ENCODE data around the gene CHST8. TPM values are rescaled to one million over a fixed set of nuclear protein-coding genes. Genes with fewer than 3 reads are reported as not detected.
A peak's percentile ranks its signal among the peaks of the same experiment; 100 is the strongest.

The CHST8 gene
- total and polyA plus RNA-seq, 4 donors, result 0.36 to 1.4 (median 0.96) TPM; not detected in 1

DNA sequence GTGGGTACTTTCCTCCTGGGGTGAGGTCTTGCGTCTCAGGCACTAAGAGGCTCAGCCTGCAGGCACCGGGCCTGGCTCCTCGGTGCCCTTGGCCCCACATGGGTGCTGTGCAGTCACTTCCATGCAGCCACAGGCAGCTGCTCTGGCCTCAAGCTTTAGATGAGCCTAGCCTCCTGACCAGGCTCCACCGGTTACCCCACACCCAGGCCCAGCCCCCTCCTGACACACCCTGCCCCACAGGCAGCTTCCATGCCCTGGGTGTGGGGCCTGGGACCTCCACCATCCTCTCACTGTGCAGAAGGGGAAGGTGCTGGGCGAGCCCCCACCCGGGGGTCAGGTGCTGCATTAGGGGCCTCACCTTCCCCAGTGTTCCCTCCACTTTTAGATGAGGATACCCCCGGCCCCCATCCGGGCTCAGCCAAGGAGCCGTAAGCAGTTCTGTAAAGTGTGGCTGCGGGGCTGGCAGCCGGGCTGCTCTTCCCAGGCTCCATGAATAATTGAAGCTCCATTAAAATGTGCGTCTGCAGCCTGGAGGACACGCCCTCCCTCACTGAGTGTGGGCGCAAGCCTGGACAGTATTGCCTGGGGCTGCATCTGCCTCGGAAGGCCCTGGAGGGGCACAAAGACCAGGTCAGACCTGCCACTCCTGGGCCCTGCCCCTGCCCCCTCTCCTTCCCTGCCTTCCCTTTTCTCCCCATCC lies 102.4 kb downstream of the CHST8 start:
- no peaks in the 10 kb centered on the region for H3K27me3 ChIP-seq (ENCODE audit: control insufficient read depth in 1 of 2, insufficient read depth in 2 of 2, low read length in 1 of 2)
- DNase-seq (peak in 1 of 2 donors; percentile 51), ATAC-seq (ENCODE audit: low FRiP score) (no peak)
- H3K36me3 ChIP-seq (ENCODE audit: control insufficient read depth in 1 of 2, insufficient read depth in 2 of 2, low read length in 1 of 2), result no peaks in the 10 kb centered on the region
- 71 to 80% methylated on average over 15 of the region's 15 CpGs for WGBS, 2 donors
- no peaks in the 10 kb centered on the region for H3K4me1 ChIP-seq (ENCODE audit: control insufficient read depth in 1 of 2, insufficient read depth in 2 of 2, low read length in 2 of 2)
- H3K9me3 ChIP-seq (ENCODE audit: control insufficient read depth, low read length), result peaks cover 5% of the 10 kb centered on the region
- H3K27ac ChIP-seq (ENCODE audit: low read depth in 1 of 2, low read length in 2 of 2), result no peak overlapping the region
- intact Hi-C loops (cut with DNase I), result no loop called here
- H3K4me3 ChIP-seq (ENCODE audit: low read length in 2 of 2), result no peak overlapping the region

DNA sequence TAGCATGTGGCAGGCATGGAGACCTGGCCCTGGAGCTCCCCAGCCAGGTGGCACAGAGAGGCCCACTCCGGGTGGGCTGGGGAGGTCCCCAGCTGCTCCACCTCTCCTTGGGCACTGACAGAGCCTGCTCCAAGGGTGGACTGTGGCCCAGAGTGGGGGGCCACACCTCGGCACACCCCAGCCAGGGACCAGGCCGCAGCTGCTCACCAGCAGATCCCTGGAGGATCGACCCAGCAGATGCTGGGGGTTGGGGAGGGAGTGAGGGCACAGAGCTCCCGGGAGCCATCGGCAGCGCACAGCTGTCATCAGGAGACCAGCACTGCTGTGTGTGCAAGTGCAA lies 102.9 kb downstream of the CHST8 start:
- H3K27me3 ChIP-seq (ENCODE audit: control insufficient read depth in 1 of 2, insufficient read depth in 2 of 2, low read length in 1 of 2), result no peaks in the 10 kb centered on the region
- H3K9me3 ChIP-seq (ENCODE audit: control insufficient read depth, low read length), result peaks cover 8% of the 10 kb centered on the region
- DNase-seq (no peak), ATAC-seq (ENCODE audit: low FRiP score) (no peak)
- WGBS, 2 donors, result 51 to 60% methylated on average over 7 of the region's 7 CpGs
- no peak overlapping the region for H3K4me3 ChIP-seq (ENCODE audit: low read length in 2 of 2)
- H3K36me3 ChIP-seq (ENCODE audit: control insufficient read depth in 1 of 2, insufficient read depth in 2 of 2, low read length in 1 of 2), result no peaks in the 10 kb centered on the region
- no peak overlapping the region for H3K27ac ChIP-seq (ENCODE audit: low read depth in 1 of 2, low read length in 2 of 2)
- no peaks in the 10 kb centered on the region for H3K4me1 ChIP-seq (ENCODE audit: control insufficient read depth in 1 of 2, insufficient read depth in 2 of 2, low read length in 2 of 2)
- intact Hi-C loops (cut with DNase I), result no loop called here

DNA sequence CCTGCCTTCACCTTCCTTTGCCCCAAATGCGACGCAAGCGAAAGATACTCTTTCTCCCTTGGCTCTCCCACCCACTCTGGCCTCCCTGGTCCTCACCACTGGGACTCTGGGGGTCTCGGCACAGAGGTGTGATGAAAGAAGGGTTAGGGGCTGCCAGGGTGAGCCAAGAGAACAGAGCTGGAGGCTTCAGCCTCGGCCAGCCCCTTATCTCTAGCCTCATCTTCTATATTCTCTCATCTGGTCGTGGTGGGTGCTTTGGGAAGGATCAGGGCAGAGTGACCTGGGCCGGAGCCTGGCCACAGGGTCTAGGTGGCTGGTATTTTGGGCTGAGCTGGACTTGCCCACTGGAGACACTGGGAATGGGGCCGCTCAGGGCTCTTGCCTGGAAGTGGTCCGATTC lies 103.8 kb downstream of the CHST8 start:
- intact Hi-C loops (cut with DNase I), result no loop called here
- WGBS, 2 donors, result 72 to 75% methylated on average over 9 of the region's 9 CpGs

DNA sequence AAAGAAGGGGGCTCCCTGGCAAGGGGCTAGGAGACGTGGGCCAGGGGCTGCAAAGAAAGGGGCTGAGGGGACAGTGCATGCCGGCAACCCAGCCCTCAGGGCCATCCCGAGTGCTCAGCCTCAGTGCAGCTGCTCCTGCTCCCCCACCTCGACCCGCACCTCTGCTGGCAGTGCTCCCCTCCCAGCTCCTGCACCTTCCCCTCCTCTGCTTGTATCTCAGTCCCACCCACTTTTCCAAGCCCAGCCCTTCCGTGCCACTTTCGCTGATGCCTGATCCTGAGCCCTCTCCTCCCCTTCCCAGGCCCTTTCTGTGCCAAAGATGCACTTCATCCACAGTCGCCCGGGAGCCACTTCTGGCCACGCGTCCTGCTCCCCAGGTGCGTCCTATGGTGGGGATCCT lies 105.0 kb downstream of the CHST8 start:
- Histone ChIP-seq H3K36me3 (ENCODE audit: control insufficient read depth in 1 of 2, insufficient read depth in 2 of 2, low read length in 1 of 2) (no peaks in the 10 kb centered on the region), H3K27ac (ENCODE audit: low read depth in 1 of 2, low read length in 2 of 2) (no peak overlapping the region), H3K4me1 (ENCODE audit: control insufficient read depth in 1 of 2, insufficient read depth in 2 of 2, low read length in 2 of 2) (no peaks in the 10 kb centered on the region), H3K4me3 (ENCODE audit: low read length in 2 of 2) (no peak overlapping the region), H3K9me3 (ENCODE audit: control insufficient read depth, low read length) (peaks cover 8% of the 10 kb centered on the region), H3K27me3 (ENCODE audit: control insufficient read depth in 1 of 2, insufficient read depth in 2 of 2, low read length in 1 of 2) (no peaks in the 10 kb centered on the region)
- DNase-seq (no peak), ATAC-seq (ENCODE audit: low FRiP score) (no peak)
- WGBS, 2 donors, result 57 to 58% methylated on average over 12 of the region's 12 CpGs
- intact Hi-C loops (cut with DNase I), result no loop called here

More for the DNA sequence above, 103.8 kb downstream of the CHST8 start:
- no peaks in the 10 kb centered on the region for H3K4me1 ChIP-seq (ENCODE audit: control insufficient read depth in 1 of 2, insufficient read depth in 2 of 2, low read length in 2 of 2)
- H3K9me3 ChIP-seq (ENCODE audit: control insufficient read depth, low read length), result peaks cover 8% of the 10 kb centered on the region
- no peak overlapping the region for H3K4me3 ChIP-seq (ENCODE audit: low read length in 2 of 2)
- no peak overlapping the region for H3K27ac ChIP-seq (ENCODE audit: low read depth in 1 of 2, low read length in 2 of 2)
- no peaks in the 10 kb centered on the region for H3K36me3 ChIP-seq (ENCODE audit: control insufficient read depth in 1 of 2, insufficient read depth in 2 of 2, low read length in 1 of 2)
- no peak for ATAC-seq (ENCODE audit: low FRiP score)
- H3K27me3 ChIP-seq (ENCODE audit: control insufficient read depth in 1 of 2, insufficient read depth in 2 of 2, low read length in 1 of 2), result no peaks in the 10 kb centered on the region
- peak in 1 of 2 donors; percentile 27 for DNase-seq

DNA sequence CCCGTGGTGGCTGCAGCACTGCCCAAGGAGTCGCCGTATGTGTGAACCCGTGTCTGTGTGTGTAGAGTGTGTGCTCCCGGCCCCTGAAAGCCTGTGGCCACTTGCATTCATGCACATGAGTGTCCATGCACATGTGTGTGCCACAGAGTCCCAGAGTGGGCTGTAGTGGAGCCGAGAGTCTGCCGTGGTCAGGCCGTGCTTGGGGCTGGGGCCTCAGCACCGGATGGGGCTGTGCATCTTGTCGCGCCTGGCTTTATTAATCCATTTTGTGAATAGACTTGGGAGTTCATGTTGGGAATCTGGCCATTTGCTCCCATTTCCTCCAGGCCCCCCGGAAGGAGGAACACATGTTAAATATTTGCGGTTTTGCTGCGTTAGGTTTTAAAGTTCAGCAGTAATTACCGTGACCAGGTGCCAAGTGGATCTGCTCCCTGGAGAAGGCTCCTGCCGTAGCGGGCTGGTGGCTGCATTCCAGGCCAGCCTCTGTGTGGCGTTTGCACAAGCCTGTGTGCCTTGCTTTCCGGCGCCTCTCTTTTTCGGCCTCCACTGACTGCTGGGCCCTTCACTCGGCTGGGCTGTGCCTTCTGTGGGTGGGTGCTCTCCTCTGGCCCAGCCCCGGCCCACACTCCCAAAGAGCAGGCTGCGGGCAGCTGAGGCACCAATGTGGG lies 105.7 kb downstream of the CHST8 start:
- WGBS, 2 donors, result 65 to 69% methylated on average over 24 of the region's 24 CpGs
- Histone ChIP-seq H3K27ac (ENCODE audit: low read depth in 1 of 2, low read length in 2 of 2) (no peak overlapping the region), H3K36me3 (ENCODE audit: control insufficient read depth in 1 of 2, insufficient read depth in 2 of 2, low read length in 1 of 2) (no peaks in the 10 kb centered on the region), H3K4me1 (ENCODE audit: control insufficient read depth in 1 of 2, insufficient read depth in 2 of 2, low read length in 2 of 2) (no peaks in the 10 kb centered on the region), H3K4me3 (ENCODE audit: low read length in 2 of 2) (no peak overlapping the region), H3K27me3 (ENCODE audit: control insufficient read depth in 1 of 2, insufficient read depth in 2 of 2, low read length in 1 of 2) (no peaks in the 10 kb centered on the region), H3K9me3 (ENCODE audit: control insufficient read depth, low read length) (peaks cover 8% of the 10 kb centered on the region)
- DNase-seq (no peak), ATAC-seq (ENCODE audit: low FRiP score) (no peak)
- intact Hi-C loops (cut with DNase I), result no loop called here

DNA sequence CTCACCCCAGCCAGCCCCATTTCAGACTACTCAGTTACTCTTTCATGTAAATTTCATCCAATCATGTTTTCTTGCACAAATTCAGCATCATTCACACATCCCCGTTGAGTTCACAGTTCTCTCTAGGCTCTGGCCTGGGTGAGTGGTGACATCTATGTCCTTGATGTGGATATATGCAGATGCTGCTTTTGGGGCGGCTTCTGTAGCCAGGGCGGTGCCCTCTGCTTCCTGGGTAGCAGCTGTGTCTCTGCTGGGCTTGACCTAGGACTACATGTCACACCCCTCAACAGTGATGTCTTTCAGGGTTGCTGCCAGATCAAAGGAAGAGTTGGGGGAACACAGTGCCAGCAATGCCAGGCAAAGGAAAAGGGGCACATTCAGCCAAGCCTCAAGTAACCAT lies 106.4 kb downstream of the CHST8 start:
- DNase-seq (no peak), ATAC-seq (ENCODE audit: low FRiP score) (no peak)
- Histone ChIP-seq H3K9me3 (ENCODE audit: control insufficient read depth, low read length) (peaks cover 8% of the 10 kb centered on the region), H3K36me3 (ENCODE audit: control insufficient read depth in 1 of 2, insufficient read depth in 2 of 2, low read length in 1 of 2) (no peaks in the 10 kb centered on the region), H3K4me3 (ENCODE audit: low read length in 2 of 2) (no peak overlapping the region), H3K27ac (ENCODE audit: low read depth in 1 of 2, low read length in 2 of 2) (no peak overlapping the region), H3K4me1 (ENCODE audit: control insufficient read depth in 1 of 2, insufficient read depth in 2 of 2, low read length in 2 of 2) (no peaks in the 10 kb centered on the region), H3K27me3 (ENCODE audit: control insufficient read depth in 1 of 2, insufficient read depth in 2 of 2, low read length in 1 of 2) (no peaks in the 10 kb centered on the region)
- WGBS, 2 donors, result 78 to 85% methylated on average over 3 of the region's 3 CpGs
- intact Hi-C loops (cut with DNase I), result no loop called here

DNA sequence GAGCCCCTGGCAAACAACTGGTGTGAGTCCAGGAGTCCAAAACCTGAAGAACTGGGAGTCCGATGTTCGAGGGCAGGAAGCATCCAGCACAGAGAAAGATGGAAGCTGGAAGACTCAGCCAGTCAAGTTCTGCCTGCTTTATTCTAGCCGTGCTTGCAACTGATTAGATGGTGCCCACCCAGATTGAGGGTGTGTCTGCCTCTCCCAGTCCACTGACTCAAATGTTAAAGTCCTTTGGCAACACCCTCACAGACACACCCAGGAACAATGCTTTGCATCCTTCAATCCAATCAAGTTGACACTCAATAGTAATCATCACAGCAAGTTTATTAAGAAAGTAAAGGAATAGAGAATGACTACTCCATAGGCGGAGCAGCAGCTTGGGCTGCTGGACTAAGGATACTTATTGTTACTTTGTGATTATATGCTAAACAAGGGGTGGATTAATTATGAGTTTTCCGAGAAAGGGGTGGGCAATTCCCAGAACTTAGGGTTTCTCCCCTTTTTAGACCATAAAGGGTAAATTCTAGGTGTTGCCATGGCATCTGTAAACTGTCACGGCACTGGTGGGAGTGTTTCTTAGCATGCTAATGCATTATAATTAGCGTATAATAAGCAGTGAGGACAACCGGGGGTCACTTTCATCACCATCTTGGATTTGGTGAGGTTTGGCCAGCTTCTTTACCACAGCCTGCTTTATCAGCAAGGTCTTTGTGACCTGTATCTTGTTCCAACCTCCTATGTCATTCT lies 109.3 kb downstream of the CHST8 start:
- no peak for DNase-seq
- H3K36me3 ChIP-seq (ENCODE audit: control insufficient read depth in 1 of 2, insufficient read depth in 2 of 2, low read length in 1 of 2), result no peaks in the 10 kb centered on the region
- H3K27me3 ChIP-seq (ENCODE audit: control insufficient read depth in 1 of 2, insufficient read depth in 2 of 2, low read length in 1 of 2), result no peaks in the 10 kb centered on the region
- peaks cover 8% of the 10 kb centered on the region for H3K9me3 ChIP-seq (ENCODE audit: control insufficient read depth, low read length)
- ATAC-seq (ENCODE audit: low FRiP score), result no peak
- no peaks in the 10 kb centered on the region for H3K4me1 ChIP-seq (ENCODE audit: control insufficient read depth in 1 of 2, insufficient read depth in 2 of 2, low read length in 2 of 2)
- 76 to 81% methylated on average over 8 of the region's 8 CpGs for WGBS, 2 donors
- H3K4me3 ChIP-seq (ENCODE audit: low read length in 2 of 2), result no peak overlapping the region
- no peak overlapping the region for H3K27ac ChIP-seq (ENCODE audit: low read depth in 1 of 2, low read length in 2 of 2)
- intact Hi-C loops (cut with DNase I), result no loop called here

DNA sequence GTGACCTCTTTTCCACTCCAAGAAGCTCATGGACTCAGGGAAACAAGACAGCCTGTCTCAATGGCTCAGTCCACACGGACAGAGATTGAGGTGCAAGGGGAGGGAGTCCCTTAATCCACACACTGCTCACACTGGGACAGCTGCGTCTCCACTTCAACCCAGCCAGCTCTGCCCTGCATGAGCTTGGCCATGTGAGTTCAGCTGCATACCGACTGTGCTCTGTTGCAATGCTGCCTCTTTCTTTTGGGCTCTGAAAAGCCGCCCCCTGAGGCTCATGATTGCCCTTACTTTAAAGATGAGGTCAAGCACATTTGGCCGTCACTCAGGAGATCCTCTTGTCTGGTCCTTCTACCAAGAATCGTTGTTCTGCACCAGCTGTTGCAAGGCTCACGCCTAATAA lies 110.1 kb downstream of the CHST8 start:
- Histone ChIP-seq H3K9me3 (ENCODE audit: control insufficient read depth, low read length) (peaks cover 8% of the 10 kb centered on the region), H3K27ac (ENCODE audit: low read depth in 1 of 2, low read length in 2 of 2) (no peak overlapping the region), H3K4me3 (ENCODE audit: low read length in 2 of 2) (no peak overlapping the region), H3K4me1 (ENCODE audit: control insufficient read depth in 1 of 2, insufficient read depth in 2 of 2, low read length in 2 of 2) (no peaks in the 10 kb centered on the region), H3K27me3 (ENCODE audit: control insufficient read depth in 1 of 2, insufficient read depth in 2 of 2, low read length in 1 of 2) (no peaks in the 10 kb centered on the region), H3K36me3 (ENCODE audit: control insufficient read depth in 1 of 2, insufficient read depth in 2 of 2, low read length in 1 of 2) (no peaks in the 10 kb centered on the region)
- intact Hi-C loops (cut with DNase I), result no loop called here
- WGBS, 2 donors, result 65 to 66% methylated on average over 7 of the region's 7 CpGs
- DNase-seq, result no peak
- no peak for ATAC-seq (ENCODE audit: low FRiP score)
